ENCODE results near the gene MAP2K6. TPM values are rescaled to one million over a fixed set of nuclear protein-coding genes. Genes with fewer than 3 reads are reported as not detected.
"Not testable (repeated sequence)": the region's sequence is repeated elsewhere in the genome, so short reads cannot be mapped to it uniquely, and the experiment has no call there.

Gene MAP2K6
- total and polyA plus RNA-seq, 10 of the 15 experiments (the other 5 are each of a cell fraction or from before 2014, with no cell fraction given), result 15.6 to 70.3 (median 22.9) TPM

DNA sequence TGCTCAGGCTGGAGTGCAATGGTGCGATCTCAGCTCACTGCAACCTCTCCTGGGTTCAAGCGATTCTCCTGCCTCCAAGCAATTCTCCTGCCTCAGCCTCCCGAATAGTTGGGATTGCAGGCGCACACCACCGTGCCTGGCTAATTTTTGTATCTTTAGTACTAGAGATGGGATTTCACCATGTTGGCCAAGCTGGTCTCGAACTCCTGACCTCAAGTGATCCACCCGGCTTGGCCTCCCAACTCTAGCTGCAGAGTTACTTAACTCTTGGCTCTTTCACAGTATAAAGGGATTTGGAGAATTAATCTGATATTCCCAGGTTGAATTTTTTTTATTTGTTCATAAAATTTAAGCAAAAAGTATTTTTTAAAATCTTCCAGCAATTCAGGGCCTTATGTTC, 65.3 kb downstream of the MAP2K6 start:
- H3K79me2 ChIP-seq (ENCODE audit: control insufficient read depth, insufficient read depth, low read length); ATAC-seq; intact Hi-C loops (cut with micrococcal nuclease; ENCODE audit: unreplicated experiment); BruUV-seq (replicated peaks); in situ Hi-C loops (cut with MboI); H3K27me3 ChIP-seq (replicated peaks in 1 of 2; ENCODE audit: control insufficient read depth in 2 of 2, insufficient read depth in 2 of 2, low read length in 1 of 2); H3K4me3 ChIP-seq; H4K20me1 ChIP-seq (ENCODE audit: control insufficient read depth, insufficient read depth); DNase-seq (ENCODE audit: low read depth, low spot score); H3K27ac ChIP-seq (ENCODE audit: control insufficient read depth, insufficient read depth); H3K9ac ChIP-seq (ENCODE audit: control insufficient read depth, insufficient read depth, low read length); POLR2A ChIA-PET; FAIRE-seq; H3K9me3 ChIP-seq (replicated peaks; ENCODE audit: control insufficient read depth, insufficient read depth, low read length); H3K4me2 ChIP-seq (ENCODE audit: control insufficient read depth, insufficient read depth); H3K4me1 ChIP-seq (ENCODE audit: control insufficient read depth, insufficient read depth, low read length); H2AFZ ChIP-seq (ENCODE audit: control insufficient read depth, low read depth, low read length); H3K36me3 ChIP-seq (ENCODE audit: control insufficient read depth in 2 of 2, insufficient read depth in 2 of 2, low read length in 1 of 2): not testable (repeated sequence)
- WGBS (ENCODE audit: insufficient coverage, insufficient replicate concordance, low lambda C conversion rate, missing lambda C conversion rate), result 87% methylated on average over 7 of the region's 7 CpGs
- RAD21 ChIA-PET (ENCODE audit: unreplicated experiment), result interaction anchor here (1.2 kb wide), 1 partner anchor 64 kb away, joined by 3 read pairs; no protein-coding TSS in a partner anchor
- SMC1A ChIA-PET (ENCODE audit: uncharacterized antibody, unreplicated experiment), result interaction anchor here (1.5 kb wide), 1 partner anchor 43 kb away, joined by 3 read pairs; no protein-coding TSS in a partner anchor
- CTCF ChIA-PET, result interaction anchor here (0.7 to 2.6 kb wide), 2 partner anchors 46 to 77 kb away, joined by 3 to 9 read pairs; no protein-coding TSS in a partner anchor

DNA sequence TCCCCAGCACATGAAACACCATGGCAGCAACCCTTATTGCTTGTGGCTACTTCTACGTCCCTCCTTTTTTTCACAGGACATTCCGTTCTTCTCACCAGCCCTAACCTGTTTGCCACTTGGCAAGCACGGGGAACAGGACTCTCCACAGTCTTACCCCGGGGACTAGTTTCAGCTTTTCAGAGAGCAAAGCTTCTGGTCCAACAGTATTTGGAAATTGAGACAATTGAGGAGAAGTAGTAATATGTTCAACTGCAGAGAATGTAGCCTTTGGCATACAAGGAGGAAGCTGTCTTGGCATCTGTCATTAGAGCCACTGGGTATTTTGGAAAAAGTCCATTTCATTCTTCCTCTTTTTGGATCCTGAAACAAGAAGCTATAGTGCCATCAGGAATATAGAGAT, 65.7 kb downstream of the MAP2K6 start:
- RAD21 ChIA-PET (ENCODE audit: unreplicated experiment), result no interaction called here
- SMC1A ChIA-PET (ENCODE audit: uncharacterized antibody, unreplicated experiment), result no interaction called here
- Histone ChIP-seq H4K20me1 (ENCODE audit: control insufficient read depth, insufficient read depth) (no peaks in the 10 kb centered on the region), H3K4me3 (no peak overlapping the region), H3K27me3 (replicated peaks in 1 of 2; ENCODE audit: control insufficient read depth in 2 of 2, insufficient read depth in 2 of 2, low read length in 1 of 2) (no peaks in the 10 kb centered on the region), H3K9ac (ENCODE audit: control insufficient read depth, insufficient read depth, low read length) (no peak overlapping the region), H3K36me3 (ENCODE audit: control insufficient read depth in 2 of 2, insufficient read depth in 2 of 2, low read length in 1 of 2) (no peaks in the 10 kb centered on the region), H3K27ac (ENCODE audit: control insufficient read depth, insufficient read depth) (no peak overlapping the region), H3K4me2 (ENCODE audit: control insufficient read depth, insufficient read depth) (no peak overlapping the region), H3K9me3 (replicated peaks; ENCODE audit: control insufficient read depth, insufficient read depth, low read length) (no peaks in the 10 kb centered on the region), H2AFZ (ENCODE audit: control insufficient read depth, low read depth, low read length) (no peak overlapping the region), H3K79me2 (ENCODE audit: control insufficient read depth, insufficient read depth, low read length) (no peaks in the 10 kb centered on the region), H3K4me1 (ENCODE audit: control insufficient read depth, insufficient read depth, low read length) (no peaks in the 10 kb centered on the region)
- in situ Hi-C loops (cut with MboI), result no loop called here
- WGBS (ENCODE audit: insufficient coverage, insufficient replicate concordance, low lambda C conversion rate, missing lambda C conversion rate), result 74% methylated on average over 4 of the region's 4 CpGs
- DNase-seq (ENCODE audit: low read depth, low spot score) (no peak), ATAC-seq (no peak), FAIRE-seq (no peak)
- no peak for TF ChIP-seq MTA3 (IDR thresholded peaks at IDR 0.05; ENCODE audit: borderline replicate concordance, low read length)
- no peak for TF ChIP-seq PAX5 (IDR thresholded peaks at IDR 0.05; ENCODE audit: borderline replicate concordance, low read depth, low read length)
- TF ChIP-seq, protein P1, sequence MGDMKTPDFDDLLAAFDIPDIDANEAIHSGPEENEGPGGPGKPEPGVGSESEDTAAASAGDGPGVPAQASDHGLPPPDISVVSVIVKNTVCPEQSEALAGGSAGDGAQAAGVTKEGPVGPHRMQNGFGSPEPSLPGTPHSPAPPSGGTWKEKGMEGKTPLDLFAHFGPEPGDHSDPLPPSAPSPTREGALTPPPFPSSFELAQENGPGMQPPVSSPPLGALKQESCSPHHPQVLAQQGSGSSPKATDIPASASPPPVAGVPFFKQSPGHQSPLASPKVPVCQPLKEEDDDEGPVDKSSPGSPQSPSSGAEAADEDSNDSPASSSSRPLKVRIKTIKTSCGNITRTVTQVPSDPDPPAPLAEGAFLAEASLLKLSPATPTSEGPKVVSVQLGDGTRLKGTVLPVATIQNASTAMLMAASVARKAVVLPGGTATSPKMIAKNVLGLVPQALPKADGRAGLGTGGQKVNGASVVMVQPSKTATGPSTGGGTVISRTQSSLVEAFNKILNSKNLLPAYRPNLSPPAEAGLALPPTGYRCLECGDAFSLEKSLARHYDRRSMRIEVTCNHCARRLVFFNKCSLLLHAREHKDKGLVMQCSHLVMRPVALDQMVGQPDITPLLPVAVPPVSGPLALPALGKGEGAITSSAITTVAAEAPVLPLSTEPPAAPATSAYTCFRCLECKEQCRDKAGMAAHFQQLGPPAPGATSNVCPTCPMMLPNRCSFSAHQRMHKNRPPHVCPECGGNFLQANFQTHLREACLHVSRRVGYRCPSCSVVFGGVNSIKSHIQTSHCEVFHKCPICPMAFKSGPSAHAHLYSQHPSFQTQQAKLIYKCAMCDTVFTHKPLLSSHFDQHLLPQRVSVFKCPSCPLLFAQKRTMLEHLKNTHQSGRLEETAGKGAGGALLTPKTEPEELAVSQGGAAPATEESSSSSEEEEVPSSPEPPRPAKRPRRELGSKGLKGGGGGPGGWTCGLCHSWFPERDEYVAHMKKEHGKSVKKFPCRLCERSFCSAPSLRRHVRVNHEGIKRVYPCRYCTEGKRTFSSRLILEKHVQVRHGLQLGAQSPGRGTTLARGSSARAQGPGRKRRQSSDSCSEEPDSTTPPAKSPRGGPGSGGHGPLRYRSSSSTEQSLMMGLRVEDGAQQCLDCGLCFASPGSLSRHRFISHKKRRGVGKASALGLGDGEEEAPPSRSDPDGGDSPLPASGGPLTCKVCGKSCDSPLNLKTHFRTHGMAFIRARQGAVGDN (IDR thresholded peaks at IDR 0.05), result no peak
- TF ChIP-seq, protein P2, sequence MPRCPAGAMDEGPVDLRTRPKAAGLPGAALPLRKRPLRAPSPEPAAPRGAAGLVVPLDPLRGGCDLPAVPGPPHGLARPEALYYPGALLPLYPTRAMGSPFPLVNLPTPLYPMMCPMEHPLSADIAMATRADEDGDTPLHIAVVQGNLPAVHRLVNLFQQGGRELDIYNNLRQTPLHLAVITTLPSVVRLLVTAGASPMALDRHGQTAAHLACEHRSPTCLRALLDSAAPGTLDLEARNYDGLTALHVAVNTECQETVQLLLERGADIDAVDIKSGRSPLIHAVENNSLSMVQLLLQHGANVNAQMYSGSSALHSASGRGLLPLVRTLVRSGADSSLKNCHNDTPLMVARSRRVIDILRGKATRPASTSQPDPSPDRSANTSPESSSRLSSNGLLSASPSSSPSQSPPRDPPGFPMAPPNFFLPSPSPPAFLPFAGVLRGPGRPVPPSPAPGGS (IDR thresholded peaks at IDR 0.05; ENCODE audit: borderline replicate concordance, insufficient read depth, low read depth, low read length, poor library complexity, severe bottlenecking), result no peak
- TF ChIP-seq, protein P3, sequence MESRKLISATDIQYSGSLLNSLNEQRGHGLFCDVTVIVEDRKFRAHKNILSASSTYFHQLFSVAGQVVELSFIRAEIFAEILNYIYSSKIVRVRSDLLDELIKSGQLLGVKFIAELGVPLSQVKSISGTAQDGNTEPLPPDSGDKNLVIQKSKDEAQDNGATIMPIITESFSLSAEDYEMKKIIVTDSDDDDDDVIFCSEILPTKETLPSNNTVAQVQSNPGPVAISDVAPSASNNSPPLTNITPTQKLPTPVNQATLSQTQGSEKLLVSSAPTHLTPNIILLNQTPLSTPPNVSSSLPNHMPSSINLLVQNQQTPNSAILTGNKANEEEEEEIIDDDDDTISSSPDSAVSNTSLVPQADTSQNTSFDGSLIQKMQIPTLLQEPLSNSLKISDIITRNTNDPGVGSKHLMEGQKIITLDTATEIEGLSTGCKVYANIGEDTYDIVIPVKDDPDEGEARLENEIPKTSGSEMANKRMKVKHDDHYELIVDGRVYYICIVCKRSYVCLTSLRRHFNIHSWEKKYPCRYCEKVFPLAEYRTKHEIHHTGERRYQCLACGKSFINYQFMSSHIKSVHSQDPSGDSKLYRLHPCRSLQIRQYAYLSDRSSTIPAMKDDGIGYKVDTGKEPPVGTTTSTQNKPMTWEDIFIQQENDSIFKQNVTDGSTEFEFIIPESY (IDR thresholded peaks at IDR 0.05), result no peak
- TF ChIP-seq EGR1 (IDR thresholded peaks at IDR 0.05; ENCODE audit: borderline replicate concordance in 1 of 2, low read depth in 2 of 2, low read length in 2 of 2), result no peak
- TF ChIP-seq PML (IDR thresholded peaks at IDR 0.05; ENCODE audit: low read length), result no peak
- CTCF ChIA-PET, result interaction anchor here (0.7 to 2.6 kb wide), 2 partner anchors 45 to 77 kb away, joined by 3 to 9 read pairs; no protein-coding TSS in a partner anchor
- no TSS peak for BruUV-seq (replicated peaks)
- POLR2A ChIA-PET, result no interaction called here
- intact Hi-C loops (cut with micrococcal nuclease; ENCODE audit: unreplicated experiment), result no loop called here
